SH-SY5Y (cell line): ENCODE results near the gene PSTPIP1.

ENCODE experiments used
- GATA2 ChIP-seq: IDR thresholded peaks from 2 replicates; pipeline ENCODE4 v1.6.1; 2011; ENCODE audit warnings: mild to moderate bottlenecking, low read depth, low read length
- GATA3 ChIP-seq: IDR thresholded peaks from 2 replicates; pipeline ENCODE4 v1.6.1; 2011; ENCODE audit warnings: low read depth, mild to moderate bottlenecking, low read length, moderate library complexity

- TF ChIP-seq GATA3 (no peak), GATA2 (no peak)
These were observed 51.1 kb downstream of the PSTPIP1 start for GRCh38 chr15:77045985-77046384.
